CD4-positive, CD25-positive, alpha-beta regulatory T cell (primary cell): ENCODE measurements around the gene SEMA4C. TPM values are rescaled to one million over a fixed set of nuclear protein-coding genes. Genes with fewer than 3 reads are reported as not detected.
A peak's percentile ranks its signal among the peaks of the same experiment; 100 is the strongest.

ENCODE experiments used
- ATAC-seq, 2 donors: fragments of 150-1000 bp; cut with Tn5 transposase; one replicate each; pipeline ENCODE4 v1.10.0; 2021; ENCODE audit warnings: low read depth in 2 of 2, moderate number of reproducible peaks in 2 of 2, moderate library complexity in 1 of 2
- DNase-seq, 3 donors: peaks; one replicate each; pipeline versions ENCODE4 v3.0.0 to v3.0.0-alpha.2; 2012 to 2022; ENCODE audit warnings: mixed read lengths in 1 of 3
- H3K27ac ChIP-seq: one replicate; pipeline ENCODE4 v1.7.0; 2013; ENCODE audit warnings: mild to moderate bottlenecking, low read length; ENCODE audit not compliant: insufficient read depth, poor library complexity, severe bottlenecking
- H3K27me3 ChIP-seq: one replicate; pipeline ENCODE4 v1.7.0; 2013; ENCODE audit warnings: low read length; ENCODE audit not compliant: control insufficient read depth, insufficient read depth
- H3K36me3 ChIP-seq: one replicate; pipeline ENCODE4 v1.7.0; 2013; ENCODE audit warnings: mild to moderate bottlenecking, low read length, moderate library complexity; ENCODE audit not compliant: control insufficient read depth, insufficient read depth
- H3K4me1 ChIP-seq: 2 replicates; pipeline ENCODE4 v1.7.0; 2013; ENCODE audit warnings: mild to moderate bottlenecking, low read length; ENCODE audit not compliant: insufficient read depth, control insufficient read depth, poor library complexity, severe bottlenecking
- H3K4me3 ChIP-seq: one replicate; pipeline ENCODE4 v1.7.0; 2013; ENCODE audit warnings: low read depth, mild to moderate bottlenecking, low read length, moderate library complexity
- H3K9me3 ChIP-seq, 2 experiments: 1 replicate in 1 of 2; 2 replicates in 1 of 2; pipeline ENCODE4 v1.7.0; 2013; ENCODE audit warnings: low read length in 2 of 2, mild to moderate bottlenecking in 1 of 2, moderate library complexity in 1 of 2; ENCODE audit not compliant: control insufficient read depth in 2 of 2
- H3K27ac Mint-ChIP-seq, 3 donors: one replicate each; pipeline ENCODE4 v1.8.0; 2020 to 2022; ENCODE audit warnings: mild to moderate bottlenecking in 3 of 3, mixed read lengths in 3 of 3, moderate library complexity in 2 of 3
- H3K27me3 Mint-ChIP-seq: one replicate; pipeline ENCODE4 v1.8.0; 2022; ENCODE audit warnings: mild to moderate bottlenecking, mixed read lengths
- H3K36me3 Mint-ChIP-seq: one replicate; pipeline ENCODE4 v1.8.0; 2020; ENCODE audit warnings: mixed read lengths
- H3K4me1 Mint-ChIP-seq, 4 donors: one replicate each; pipeline ENCODE4 v1.8.0; 2020 to 2022; ENCODE audit warnings: mixed read lengths in 4 of 4, mild to moderate bottlenecking in 1 of 4
- H3K4me3 Mint-ChIP-seq, 4 donors: one replicate each; pipeline ENCODE4 v1.8.0; 2020 to 2022; ENCODE audit warnings: mild to moderate bottlenecking in 4 of 4, mixed read lengths in 4 of 4, moderate library complexity in 3 of 4
- H3K9me3 Mint-ChIP-seq, 7 donors: one replicate each; pipeline ENCODE4 v1.8.0; 2020 to 2022; ENCODE audit warnings: mixed read lengths in 7 of 7, mild to moderate bottlenecking in 3 of 7, moderate library complexity in 2 of 7
- polyA plus RNA-seq, 4 donors: library from polyadenylated mRNA; unstranded; fragments of 300-500 nt; fragmentation: Illumina TruSeq; gene quantifications; one replicate each; pipeline ENCODE4 v1.2.3, GENCODE V29; 2021
- total RNA-seq: library from RNA; stranded (reverse); gene quantifications from one replicate; pipeline ENCODE4 v1.2.3, GENCODE V29; 2022

The SEMA4C gene
- total and polyA plus RNA-seq, 5 donors from 2014 or later = 1.3 to 23.3 (median 2.7) TPM

DNA sequence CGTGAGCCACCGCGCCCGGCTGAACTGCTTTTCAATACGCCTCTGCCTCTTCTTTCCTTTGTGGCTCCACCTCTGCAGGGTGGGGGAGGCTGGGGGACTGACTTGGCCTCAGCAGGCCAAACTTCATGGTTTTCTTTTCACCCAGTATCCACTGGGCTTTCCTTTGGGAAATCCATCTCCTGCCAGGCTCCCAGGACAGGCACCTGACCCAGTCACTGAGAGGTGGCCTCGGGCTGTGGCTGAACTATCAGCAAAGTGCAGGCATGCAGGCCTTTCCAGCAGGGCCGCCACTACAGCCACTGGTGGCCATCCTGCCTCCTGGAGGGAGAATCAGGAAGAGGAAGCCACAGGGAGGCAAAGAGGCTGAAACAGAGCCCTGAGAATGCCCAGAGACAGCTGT lies 33.4 kb upstream of the SEMA4C start:
- Histone ChIP-seq H3K4me3 (no peak overlapping the region), H3K36me3 (no peaks in the 10 kb centered on the region), H3K4me1 (no peaks in the 10 kb centered on the region), H3K27me3 (no peaks in the 10 kb centered on the region), H3K27ac (no peak overlapping the region), H3K9me3 (no peaks in the 10 kb centered on the region)
- H3K4me3 Mint-ChIP-seq = no peak overlapping the region
- H3K27ac Mint-ChIP-seq = no peak overlapping the region
- ATAC-seq (no peak), DNase-seq (no peak)
- H3K27me3 Mint-ChIP-seq = no peaks in the 10 kb centered on the region
- H3K4me1 Mint-ChIP-seq = peaks cover 0 to 17% (median under 1%) of the 10 kb centered on the region in 4 donors
- H3K36me3 Mint-ChIP-seq = no peaks in the 10 kb centered on the region
- H3K9me3 Mint-ChIP-seq = no peaks in the 10 kb centered on the region

DNA sequence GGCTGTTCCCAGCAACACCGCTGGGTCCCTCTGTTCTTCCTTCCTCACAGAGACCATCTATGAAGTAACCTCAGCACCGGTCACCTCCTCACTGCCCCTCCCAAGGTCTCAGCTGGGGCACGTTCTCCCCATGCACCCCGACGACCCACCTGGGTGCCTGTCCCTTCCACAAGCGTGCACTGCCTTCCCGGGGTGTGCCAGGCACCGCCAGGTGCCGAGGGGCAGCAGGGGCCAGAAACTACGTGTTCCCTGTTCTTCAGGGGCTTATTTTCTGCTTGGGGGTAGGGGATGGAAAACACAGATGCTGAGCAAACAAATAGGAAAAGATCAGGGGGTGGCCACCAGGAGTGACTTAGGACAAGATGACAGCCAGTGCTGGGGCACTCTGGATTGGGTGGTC lies 30.4 kb upstream of the SEMA4C start:
- no peak overlapping the region for H3K27ac ChIP-seq
- Mint-ChIP-seq H3K27me3 (no peaks in the 10 kb centered on the region), H3K36me3 (no peaks in the 10 kb centered on the region), H3K4me3 (no peak overlapping the region), H3K27ac (peak overlapping the region in 1 of 3 donors; percentile 67), H3K9me3 (no peaks in the 10 kb centered on the region), H3K4me1 (peaks cover 0 to 44% (median 10%) of the 10 kb centered on the region in 4 donors)
- no peaks in the 10 kb centered on the region for H3K36me3 ChIP-seq
- H3K4me3 ChIP-seq = no peak overlapping the region
- H3K9me3 ChIP-seq = no peaks in the 10 kb centered on the region
- ATAC-seq (no peak), DNase-seq (no peak)
- H3K4me1 ChIP-seq = peaks cover 15% of the 10 kb centered on the region
- no peaks in the 10 kb centered on the region for H3K27me3 ChIP-seq

DNA sequence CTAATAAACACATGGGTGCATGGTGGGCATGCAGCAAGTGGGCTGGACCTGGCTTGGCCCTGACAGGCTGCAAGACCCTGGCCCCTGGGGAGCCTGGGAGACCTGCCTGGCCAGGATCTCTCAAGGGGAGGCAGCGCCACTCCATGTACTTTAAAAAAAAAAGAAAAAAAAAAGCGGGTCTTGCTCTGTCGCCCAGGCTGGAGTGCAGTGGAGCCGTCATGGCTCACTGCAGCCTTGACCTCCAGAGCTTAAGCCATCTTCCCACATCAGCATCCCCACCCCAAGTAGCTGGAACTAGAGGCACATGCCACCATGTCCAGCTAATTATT lies 29.5 kb upstream of the SEMA4C start:
- Mint-ChIP-seq H3K4me3 (no peak overlapping the region), H3K4me1 (peaks cover 0 to 48% (median 14%) of the 10 kb centered on the region in 4 donors), H3K27ac (no peak overlapping the region), H3K27me3 (no peaks in the 10 kb centered on the region), H3K9me3 (no peaks in the 10 kb centered on the region), H3K36me3 (no peaks in the 10 kb centered on the region)
- no peak overlapping the region for H3K27ac ChIP-seq
- no peaks in the 10 kb centered on the region for H3K36me3 ChIP-seq
- ATAC-seq (no peak), DNase-seq (no peak)
- H3K9me3 ChIP-seq = no peaks in the 10 kb centered on the region
- H3K4me1 ChIP-seq = peaks cover 15% of the 10 kb centered on the region
- H3K4me3 ChIP-seq = no peak overlapping the region
- no peaks in the 10 kb centered on the region for H3K27me3 ChIP-seq

DNA sequence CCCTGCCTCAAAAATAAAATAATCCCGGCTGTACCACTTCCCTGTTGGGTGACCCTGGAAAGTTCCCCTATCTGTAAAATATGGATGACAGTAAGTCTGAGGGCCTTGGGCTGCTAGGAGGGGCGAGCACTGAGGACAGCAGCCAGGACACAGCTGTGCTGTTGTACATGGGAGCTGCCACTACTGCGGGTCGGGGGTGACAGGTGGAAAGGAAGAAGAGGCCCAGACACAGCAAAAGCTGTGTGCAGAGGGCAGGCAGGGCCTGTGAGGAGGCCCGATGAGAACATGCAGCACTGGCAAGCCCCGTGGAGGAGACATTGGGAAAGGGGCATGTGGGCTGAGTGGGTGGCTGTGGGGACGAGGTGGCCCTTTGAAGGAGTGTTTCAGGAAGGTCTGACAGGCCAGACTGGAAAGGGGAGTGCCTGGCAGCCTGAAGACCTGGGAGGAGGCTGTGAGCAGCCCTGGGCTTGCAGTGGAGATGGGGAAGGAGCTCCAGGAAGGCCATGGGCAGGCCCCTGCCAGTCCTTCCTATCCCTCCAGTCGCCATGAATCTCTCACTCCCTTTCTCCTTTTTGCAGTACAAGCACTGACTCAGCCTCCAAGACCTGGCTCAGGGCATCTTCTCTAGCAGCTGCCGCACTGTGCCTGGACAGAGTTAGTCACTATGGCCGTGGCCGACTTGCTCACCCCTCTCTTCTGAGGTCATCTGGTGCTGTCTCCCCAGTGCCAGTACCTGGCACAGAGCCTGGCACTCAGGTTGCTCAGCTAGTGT lies 28.9 kb upstream of the SEMA4C start:
- Histone ChIP-seq H3K27me3 (no peaks in the 10 kb centered on the region), H3K27ac (no peak overlapping the region), H3K36me3 (no peaks in the 10 kb centered on the region), H3K4me3 (no peak overlapping the region), H3K4me1 (peaks cover 15% of the 10 kb centered on the region), H3K9me3 (no peaks in the 10 kb centered on the region)
- no peak overlapping the region for H3K4me3 Mint-ChIP-seq
- ATAC-seq (no peak), DNase-seq (no peak)
- H3K4me1 Mint-ChIP-seq = peaks cover 0 to 44% (median 14%) of the 10 kb centered on the region in 4 donors
- no peaks in the 10 kb centered on the region for H3K27me3 Mint-ChIP-seq
- no peaks in the 10 kb centered on the region for H3K36me3 Mint-ChIP-seq
- peak overlapping the region in 2 of 3 donors; percentile 64 to 72 for H3K27ac Mint-ChIP-seq
- H3K9me3 Mint-ChIP-seq = no peaks in the 10 kb centered on the region

DNA sequence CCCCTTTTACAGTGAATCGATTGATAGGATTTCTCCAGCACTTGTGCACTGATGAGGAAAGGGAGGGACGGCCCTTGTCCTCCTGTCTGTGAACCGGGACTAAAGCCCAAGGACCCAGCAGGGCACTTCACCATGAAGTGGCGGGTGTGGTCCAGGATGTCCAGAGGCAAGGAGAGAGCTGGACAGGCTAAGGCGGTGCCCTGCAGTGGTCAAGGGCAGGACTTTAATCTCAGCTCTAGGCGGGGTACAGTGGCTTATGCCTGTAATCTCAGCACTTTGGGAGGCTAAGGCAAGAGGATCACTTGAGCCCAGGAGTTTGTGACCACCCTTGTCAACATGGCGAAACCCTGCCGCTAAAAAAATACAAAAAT lies 28.2 kb upstream of the SEMA4C start:
- Mint-ChIP-seq H3K9me3 (no peaks in the 10 kb centered on the region), H3K4me3 (no peak overlapping the region), H3K27ac (peak overlapping the region in 2 of 3 donors; percentile 21 to 65), H3K4me1 (peaks cover 0 to 47% (median 14%) of the 10 kb centered on the region in 4 donors), H3K36me3 (no peaks in the 10 kb centered on the region), H3K27me3 (no peaks in the 10 kb centered on the region)
- Histone ChIP-seq H3K4me1 (peaks cover 15% of the 10 kb centered on the region), H3K9me3 (no peaks in the 10 kb centered on the region), H3K27ac (no peak overlapping the region), H3K4me3 (no peak overlapping the region), H3K27me3 (no peaks in the 10 kb centered on the region), H3K36me3 (no peaks in the 10 kb centered on the region)
- DNase-seq (no peak), ATAC-seq (no peak)

DNA sequence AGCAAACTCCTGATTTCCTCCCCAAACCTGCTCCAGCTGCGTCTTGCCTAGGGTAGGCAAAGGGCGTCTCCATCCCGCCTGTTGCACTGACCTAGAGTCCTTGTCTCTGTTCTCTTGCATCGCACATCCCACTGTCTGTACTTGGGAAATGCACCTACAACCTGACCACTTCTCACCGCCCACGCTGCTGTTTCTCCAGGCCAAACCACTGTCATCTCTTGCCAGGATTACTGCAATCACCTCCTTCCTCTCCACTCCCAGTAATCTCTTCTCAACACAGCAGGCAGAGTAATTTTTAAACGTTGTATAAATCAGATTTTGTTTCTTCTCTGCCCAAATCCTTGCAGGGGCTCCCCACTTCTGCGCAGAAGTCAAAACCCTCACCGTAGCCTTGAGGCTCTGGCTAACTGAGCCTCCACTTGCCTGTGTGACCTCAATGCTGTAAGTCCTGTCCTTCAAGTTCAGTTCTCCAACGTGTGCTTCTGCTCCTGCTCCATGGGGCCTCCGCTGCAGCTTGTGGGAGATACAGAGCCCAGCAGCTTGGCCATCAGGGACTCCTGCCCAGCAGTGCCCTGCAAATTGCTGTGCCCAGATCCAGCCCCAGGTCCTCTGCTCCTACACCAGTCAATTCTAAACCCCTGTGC lies 27.7 kb upstream of the SEMA4C start:
- no peaks in the 10 kb centered on the region for H3K36me3 Mint-ChIP-seq
- ATAC-seq (no peak), DNase-seq (no peak)
- Histone ChIP-seq H3K36me3 (no peaks in the 10 kb centered on the region), H3K4me3 (no peak overlapping the region), H3K4me1 (peaks cover 15% of the 10 kb centered on the region), H3K27me3 (no peaks in the 10 kb centered on the region), H3K9me3 (no peaks in the 10 kb centered on the region), H3K27ac (no peak overlapping the region)
- peak overlapping the region in 1 of 4 donors; percentile 58 for H3K4me3 Mint-ChIP-seq
- H3K4me1 Mint-ChIP-seq = peaks cover 0 to 52% (median 14%) of the 10 kb centered on the region in 4 donors
- H3K9me3 Mint-ChIP-seq = no peaks in the 10 kb centered on the region
- H3K27me3 Mint-ChIP-seq = no peaks in the 10 kb centered on the region
- H3K27ac Mint-ChIP-seq = peak overlapping the region; percentile 21 to 77 (median 65)

DNA sequence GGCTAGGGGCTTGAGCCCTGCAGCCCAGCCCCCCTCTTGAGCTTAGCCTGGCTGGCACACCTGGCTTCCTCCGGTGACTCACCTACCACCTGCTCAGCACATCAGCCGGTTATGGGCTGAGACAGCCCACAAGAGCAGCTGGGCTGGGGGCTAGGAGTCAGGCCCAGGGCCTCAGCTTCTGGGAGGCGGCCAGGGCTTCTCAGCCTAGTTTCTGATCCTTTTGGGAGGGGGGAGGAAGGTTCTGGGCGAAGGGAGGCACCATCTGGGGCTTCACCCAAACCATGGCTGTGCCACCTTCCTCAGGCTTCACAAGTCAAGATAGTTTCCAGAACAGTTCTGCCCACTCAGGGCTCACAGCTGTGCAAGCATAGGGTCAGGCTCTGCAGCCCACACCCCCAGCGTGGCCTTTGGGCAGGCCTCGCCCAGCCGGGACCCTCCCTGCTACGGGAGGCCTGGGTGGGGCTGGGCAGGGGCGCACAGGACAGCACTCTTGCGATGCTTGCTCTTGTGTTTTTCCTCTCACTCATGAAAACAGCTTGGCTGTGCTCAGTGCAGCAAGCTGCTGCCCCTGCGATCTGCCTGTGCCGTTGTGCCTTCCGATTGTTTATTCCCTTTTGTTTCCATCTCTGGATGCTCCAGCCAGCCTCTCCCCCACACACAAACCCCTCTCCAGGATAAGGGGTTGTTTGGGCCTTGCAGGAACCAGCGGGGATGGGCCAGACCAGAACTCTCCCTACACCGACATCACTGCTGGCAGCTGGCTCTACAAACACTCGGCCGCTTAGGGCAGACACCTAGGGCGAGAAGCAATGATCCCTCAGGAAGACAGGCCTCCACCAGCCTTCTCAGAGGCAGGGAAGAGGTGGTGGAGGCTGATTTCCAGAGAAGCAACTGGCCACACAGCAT lies 26.1 kb upstream of the SEMA4C start:
- no peaks in the 10 kb centered on the region for H3K27me3 ChIP-seq
- no peaks in the 10 kb centered on the region for H3K36me3 ChIP-seq
- H3K36me3 Mint-ChIP-seq = no peaks in the 10 kb centered on the region
- no peak for DNase-seq
- H3K9me3 Mint-ChIP-seq = no peaks in the 10 kb centered on the region
- H3K4me3 ChIP-seq = no peak overlapping the region
- no peaks in the 10 kb centered on the region for H3K27me3 Mint-ChIP-seq
- H3K4me3 Mint-ChIP-seq = peak overlapping the region in 2 of 4 donors; percentile 10 to 42
- H3K4me1 Mint-ChIP-seq = peaks cover 5 to 66% (median 17%) of the 10 kb centered on the region in 4 donors
- ATAC-seq = peak; percentile 85
- H3K9me3 ChIP-seq = no peaks in the 10 kb centered on the region
- no peak overlapping the region for H3K27ac ChIP-seq
- peak overlapping the region; percentile 21 to 91 (median 60) for H3K27ac Mint-ChIP-seq
- H3K4me1 ChIP-seq = peaks cover 30% of the 10 kb centered on the region
